GM19023 (cell line): Measurements from ENCODE around the gene TENM4.
"Not testable (repeated sequence)": the region's sequence is repeated elsewhere in the genome, so short reads cannot be mapped to it uniquely, and the experiment has no call there.

Source experiments
- ATAC-seq: cut with Tn5 transposase; IDR thresholded peaks from one replicate; pipeline ENCODE4 v1.9.1; 2021; ENCODE audit warnings: mild to moderate bottlenecking, moderate library complexity; ENCODE audit not compliant: unreplicated experiment

Gene TENM4

DNA sequence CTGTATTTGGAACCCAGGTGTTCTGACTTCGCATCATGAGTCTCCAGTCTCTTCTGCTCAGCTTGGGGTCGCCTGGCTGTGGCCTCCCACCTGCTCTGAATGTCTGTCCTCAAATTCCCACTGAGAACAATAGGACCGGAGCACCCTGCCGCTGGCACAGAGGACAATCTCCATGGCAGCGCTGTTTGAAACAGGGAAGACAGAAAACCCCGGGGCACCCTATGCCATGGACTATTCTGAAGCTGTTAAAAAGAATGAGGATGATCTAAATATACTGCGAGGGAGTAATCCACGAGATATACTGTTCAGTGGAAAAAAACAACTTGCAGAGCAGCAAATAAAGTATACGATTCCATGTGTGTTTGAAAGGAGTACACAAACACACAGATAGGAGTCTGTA, 450.6 kb downstream of the TENM4 start:
- ATAC-seq: no peak

DNA sequence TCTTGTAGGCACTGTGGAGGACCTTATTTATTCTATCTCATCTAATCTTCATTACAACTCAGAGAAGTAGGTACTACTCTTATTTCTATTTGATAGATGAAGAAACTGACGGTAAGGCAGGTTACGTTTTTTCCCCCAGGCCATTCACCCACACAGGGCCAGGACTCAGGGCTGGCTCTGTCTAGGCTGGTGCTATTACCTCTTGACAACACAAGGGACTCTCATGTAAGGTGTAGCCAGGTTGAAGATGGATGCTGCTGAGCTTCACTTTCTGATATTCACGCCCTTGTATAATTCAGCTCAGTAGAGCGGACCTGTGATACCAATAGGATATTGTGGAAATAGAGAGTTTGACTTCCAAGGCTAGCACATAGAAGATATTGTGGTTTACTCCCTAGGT, 453.1 kb downstream of the TENM4 start:
- ATAC-seq: no peak

DNA sequence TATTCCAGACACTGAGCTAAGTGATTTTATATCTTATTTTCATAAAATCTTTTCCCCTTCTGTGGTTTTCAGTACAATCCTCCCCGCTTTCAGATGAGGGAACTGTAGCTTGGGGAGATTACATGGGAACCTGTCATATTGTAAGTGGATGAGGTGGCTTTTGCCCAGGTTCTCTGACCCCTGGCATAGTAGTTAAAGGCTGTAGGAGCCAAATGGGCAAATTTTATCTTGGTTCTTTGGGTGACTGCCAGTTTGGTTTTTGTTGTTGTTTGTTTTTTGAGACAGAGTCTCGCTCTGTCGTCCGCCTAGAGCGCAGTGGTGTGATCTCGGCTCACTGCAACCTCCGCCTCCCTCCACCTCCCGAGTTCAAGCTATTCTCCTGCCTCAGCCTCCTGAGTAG, 454.5 kb downstream of the TENM4 start:
- no peak for ATAC-seq

DNA sequence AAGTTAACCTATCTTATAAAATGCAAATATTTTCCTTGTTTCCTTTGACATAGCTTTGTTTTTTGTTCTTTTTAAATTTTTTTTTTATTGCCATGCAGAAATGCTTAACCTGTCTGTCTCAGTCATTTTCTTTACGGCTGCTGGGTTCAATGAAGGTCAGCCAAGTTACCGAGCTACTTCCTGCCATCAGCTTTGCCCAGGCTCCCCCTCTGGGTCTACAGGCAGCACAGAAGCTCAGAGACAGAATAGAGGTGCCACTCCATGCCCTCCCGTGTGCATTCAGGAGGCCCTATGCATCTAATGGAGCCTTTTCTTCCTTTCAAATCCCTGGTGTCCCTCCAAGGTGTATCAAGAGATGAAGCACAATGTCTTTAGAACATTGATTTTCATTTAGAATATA, 455.2 kb downstream of the TENM4 start:
- ATAC-seq: no peak

DNA sequence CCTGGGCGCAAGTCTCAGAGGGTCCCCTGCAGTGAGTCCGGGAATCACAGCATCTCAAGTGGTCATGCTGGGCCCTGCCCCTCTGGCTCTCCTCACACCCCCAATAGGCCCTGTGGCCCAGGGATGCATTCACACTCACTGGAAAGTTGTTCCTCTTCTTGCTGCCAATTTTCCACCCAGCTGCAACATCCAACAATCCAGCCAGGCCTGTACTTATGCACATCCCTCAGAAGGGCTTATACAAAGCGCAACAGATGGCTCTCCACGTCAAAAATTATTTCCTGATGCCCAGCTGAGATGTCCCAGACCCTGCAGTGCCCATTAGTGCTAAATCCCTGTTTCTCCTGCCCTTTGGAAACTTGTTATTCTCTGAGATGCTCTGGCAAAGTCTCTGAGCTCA, 458.4 kb downstream of the TENM4 start:
- ATAC-seq: no peak

DNA sequence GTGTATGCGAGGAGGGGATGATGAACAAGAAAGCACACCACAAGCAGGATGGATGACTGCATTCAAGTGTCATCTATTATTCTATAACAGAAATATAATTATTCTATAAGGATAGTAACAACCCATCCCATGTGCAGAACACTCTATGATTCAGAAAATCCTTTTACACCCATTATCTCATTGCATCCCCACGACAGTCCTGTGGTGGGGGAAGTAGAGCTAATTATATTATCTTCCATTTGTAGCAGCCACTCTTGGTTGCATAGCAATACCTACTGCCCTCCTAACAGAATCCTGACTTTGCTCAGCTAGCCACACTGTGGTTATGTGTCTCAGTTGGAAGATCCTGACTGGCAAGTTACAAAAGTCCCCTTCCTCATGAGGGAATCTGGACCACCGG, 459.7 kb downstream of the TENM4 start:
- ATAC-seq: no peak

DNA sequence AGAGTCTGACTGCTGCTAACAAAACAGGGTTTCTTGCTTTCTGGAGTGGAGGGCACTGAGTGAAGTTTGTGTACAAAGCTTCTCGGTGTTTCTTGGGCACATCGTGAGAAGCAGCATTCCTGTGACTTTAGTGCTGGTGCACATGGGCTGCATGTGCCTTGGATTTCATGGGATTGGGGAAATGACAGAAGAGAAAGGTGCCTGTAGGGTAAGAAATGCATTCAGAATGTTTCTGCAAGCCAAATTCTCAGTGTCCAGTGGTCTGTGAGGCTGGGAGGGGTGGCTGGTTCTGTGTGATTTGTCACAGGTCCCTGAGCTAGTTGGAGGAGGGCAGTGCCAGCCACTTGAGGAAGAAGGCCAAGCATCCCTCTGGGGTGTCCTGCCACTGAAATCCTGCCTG, 462.0 kb downstream of the TENM4 start:
- no peak for ATAC-seq

DNA sequence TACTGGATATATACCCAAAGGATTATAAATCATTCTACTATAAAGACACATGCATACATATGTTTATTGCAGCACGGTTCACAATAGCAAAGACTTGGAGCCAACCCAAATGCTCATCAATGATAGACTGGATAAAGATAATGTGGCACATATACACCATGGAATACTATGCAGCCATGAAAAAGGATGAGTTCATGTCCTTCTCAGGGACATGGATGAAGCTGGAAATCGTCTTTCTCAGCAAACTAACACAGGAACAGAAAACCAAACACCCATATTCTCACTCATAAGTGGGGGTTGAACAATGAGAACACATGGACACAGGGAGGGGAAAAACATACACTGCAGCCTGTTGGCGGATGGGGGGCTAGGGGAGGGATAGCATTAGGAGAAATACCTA, 463.0 kb downstream of the TENM4 start:
- ATAC-seq: not testable (repeated sequence)

DNA sequence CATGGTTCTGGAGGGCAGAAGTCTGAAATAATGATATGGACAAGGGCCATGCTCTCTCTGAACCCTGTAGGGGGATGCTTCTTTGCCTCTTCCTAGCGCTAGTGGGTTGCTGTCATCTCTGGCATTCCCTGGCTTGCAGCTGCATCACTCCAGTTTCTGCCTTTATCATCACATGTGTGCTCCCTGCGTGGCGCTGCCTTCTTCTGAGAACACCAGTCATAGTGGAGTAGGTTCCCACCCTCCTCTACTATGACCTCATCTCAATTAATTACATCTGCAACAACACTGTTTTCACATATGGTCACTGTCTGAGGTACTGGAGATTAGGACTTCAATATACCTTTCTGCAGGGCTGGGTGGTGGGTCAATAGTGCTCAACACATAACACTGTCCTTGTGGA, 463.8 kb downstream of the TENM4 start:
- ATAC-seq: no peak

DNA sequence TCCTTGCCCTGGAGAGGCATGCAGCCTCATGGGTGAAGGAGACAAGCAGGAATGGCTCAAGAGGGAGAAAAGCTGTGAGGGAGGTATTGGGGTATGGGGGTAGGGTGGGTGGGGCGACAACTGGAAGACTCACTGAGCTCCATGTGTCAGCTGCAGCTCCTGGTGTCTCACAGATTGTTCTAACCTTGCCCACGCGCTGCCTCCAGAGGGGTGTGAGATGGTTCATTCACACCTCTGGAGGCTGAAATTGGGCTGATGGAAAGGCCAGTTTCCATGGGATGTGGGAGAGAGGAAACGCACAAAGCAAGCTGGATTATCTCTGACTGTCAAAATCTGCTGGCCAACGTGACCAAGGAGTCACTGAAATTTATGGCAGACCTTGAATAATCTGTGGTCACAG, 465.7 kb downstream of the TENM4 start:
- no peak for ATAC-seq

DNA sequence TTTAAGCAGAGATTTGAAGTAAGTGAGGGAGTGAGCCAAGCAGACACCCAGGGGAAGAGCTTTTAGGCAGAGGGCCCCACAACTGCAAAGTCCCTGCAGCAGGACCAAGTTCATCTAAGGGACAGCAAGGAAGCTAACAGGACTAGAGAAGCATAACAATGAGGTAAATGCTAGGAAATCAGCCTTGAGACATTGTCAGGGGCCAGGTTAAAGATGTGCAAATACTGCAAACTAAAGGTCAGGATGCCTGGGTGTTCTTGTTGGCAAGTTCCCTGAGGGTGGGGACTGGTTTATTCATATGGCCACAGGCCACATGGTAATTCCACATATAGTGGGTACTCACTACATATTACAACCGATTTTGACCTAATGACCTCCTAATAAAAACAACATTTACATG, 467.0 kb downstream of the TENM4 start:
- no peak for ATAC-seq

DNA sequence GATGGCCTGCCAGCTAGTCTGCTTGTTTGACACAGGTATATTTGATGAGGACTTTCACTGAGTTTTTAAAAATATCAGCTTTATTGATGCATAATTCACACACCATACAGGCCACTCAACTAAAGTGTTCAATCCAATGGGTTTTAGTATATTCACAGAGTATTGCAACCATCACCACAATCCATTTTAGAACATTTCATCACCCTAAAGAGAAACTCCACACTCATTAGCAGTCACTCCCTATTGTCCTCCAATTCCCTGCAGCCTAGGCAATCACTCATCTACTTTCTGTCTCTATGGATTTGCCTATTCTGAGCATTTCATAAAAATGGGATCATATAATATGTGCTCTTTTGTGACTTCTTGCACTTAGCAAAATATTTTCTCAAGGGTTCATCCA, 468.2 kb downstream of the TENM4 start:
- no peak for ATAC-seq

DNA sequence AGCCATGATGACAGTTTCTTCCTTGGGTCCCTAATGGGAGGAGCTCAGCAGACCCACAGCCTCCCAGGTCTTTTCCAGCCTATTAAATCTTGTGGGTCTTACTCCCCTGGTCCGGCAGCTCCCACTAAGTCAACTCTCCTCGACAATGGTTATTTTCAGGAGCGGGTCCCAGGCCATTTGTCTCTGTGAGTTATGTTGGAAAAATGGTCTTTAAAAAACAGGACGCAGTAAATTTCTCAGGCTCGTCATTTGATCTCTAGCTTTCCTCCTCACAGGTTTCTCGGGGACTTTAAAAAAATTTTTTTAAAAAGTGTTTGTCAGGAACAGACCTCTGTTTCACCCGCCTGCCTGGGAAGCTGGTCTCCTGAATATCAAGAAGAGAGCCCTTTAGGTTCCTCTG, 468.7 kb downstream of the TENM4 start:
- ATAC-seq: no peak

DNA sequence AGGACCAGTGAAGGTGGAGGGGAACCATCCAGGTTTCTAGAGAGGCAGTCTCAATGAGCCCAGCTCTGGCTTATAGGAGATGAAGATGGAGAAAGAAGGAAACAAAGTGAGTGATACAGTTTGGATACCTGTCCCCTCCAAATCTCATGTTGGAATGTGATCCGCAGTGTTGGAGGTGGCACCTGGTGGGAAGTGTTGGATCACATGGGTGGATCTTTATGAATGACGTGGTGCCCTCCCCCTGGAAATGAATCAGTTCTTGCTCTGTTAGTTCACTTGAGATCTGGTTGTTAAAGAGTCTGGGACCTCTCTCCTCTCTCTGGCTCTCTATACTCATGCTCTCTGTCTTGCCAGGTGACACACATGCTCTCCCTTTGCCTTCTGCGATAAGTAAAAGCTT, 473.0 kb downstream of the TENM4 start:
- no peak for ATAC-seq

DNA sequence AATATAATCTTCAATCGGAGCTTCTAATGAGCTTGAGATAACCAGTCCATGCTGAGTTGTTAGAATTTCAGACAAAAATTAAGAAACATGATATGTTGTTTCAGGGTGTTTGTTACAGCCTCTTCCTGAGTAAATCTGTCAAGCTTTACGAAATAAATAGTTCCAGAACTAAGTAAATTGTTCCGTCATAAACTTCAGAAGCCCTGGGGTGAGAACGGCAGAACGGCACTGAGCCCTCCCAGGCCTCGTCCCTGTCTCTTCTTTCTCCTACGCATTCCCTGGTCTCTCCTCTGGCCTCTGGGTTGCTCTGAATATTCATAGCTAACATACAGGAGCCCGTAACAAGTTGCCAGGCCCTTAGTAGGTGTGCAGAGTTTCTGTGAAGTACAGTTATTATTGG, 475.4 kb downstream of the TENM4 start:
- ATAC-seq: no peak

DNA sequence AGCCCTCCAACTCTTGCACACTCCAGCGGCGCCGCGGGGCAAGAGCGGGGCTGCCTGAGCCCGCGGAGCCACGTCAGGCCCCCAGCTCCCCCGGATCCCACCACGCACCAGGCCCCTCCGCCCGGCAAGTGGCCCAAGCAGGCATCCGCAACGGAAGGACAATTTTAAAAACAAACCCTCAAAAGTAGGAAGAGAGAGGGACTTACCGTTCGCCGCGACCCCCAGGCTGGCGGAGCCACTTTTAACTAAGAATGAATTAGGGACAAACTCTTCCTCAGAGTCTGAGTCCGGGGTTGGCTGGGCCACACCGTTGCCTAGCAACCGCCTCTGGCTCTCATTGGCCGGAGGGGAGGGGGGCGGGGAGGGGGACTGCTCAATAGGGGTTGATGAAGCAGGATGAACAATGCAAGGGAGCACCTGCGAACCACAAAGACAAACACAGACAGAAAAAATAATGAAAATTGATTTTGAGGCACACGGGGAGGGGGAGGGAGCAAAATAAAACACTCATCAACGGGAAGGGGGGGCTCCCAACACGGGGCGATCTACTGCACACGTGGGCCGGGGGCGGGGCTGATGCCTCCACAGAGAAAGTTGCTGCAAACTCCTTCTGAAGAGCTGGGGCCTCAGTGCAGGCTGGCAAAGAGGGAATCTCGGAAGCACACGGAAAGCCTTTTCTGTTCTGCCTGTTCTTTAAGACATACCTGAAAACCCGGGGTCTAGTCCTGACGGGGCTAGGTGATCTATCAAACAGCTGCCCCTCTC, 478.7 kb downstream of the TENM4 start:
- no peak for ATAC-seq

DNA sequence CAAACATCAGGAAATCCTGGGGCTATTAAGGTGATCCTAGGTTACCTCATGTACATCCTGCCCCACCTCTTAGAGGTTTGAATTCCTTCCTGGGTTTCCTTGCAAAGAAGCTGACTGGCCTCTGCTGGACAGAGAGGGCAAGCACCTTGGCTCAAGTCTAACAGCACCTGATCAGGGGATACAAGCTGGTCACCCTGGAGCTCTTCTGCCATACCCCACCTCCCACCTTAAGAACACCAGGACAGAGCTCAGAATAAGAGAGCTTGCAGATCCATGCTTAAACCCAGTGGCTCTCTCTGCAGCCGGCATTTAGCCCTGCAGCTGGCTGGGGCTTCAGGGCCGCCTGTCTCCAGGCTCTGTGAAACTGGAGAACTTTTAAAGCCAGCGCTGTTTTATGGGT, 479.6 kb downstream of the TENM4 start:
- ATAC-seq: no peak

DNA sequence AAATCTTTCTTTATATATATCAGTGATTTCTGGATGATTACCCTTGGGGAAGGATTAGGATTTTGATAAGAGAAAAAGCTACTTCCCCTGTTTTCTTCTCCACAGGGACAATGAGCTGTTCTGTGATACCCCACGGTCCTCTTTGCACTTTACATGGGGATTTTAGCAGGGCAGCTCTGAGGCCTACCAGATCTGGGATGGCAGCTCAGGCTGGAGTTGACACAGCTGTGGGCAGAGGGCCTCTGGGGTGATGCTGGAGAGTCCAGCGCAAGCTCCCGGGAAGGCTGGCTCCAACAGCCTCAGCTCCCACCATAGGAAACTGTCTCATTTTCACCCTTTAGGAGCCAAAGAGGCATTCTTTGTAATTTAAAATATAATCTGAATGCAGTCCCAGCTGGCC, 482.4 kb downstream of the TENM4 start:
- no peak for ATAC-seq

DNA sequence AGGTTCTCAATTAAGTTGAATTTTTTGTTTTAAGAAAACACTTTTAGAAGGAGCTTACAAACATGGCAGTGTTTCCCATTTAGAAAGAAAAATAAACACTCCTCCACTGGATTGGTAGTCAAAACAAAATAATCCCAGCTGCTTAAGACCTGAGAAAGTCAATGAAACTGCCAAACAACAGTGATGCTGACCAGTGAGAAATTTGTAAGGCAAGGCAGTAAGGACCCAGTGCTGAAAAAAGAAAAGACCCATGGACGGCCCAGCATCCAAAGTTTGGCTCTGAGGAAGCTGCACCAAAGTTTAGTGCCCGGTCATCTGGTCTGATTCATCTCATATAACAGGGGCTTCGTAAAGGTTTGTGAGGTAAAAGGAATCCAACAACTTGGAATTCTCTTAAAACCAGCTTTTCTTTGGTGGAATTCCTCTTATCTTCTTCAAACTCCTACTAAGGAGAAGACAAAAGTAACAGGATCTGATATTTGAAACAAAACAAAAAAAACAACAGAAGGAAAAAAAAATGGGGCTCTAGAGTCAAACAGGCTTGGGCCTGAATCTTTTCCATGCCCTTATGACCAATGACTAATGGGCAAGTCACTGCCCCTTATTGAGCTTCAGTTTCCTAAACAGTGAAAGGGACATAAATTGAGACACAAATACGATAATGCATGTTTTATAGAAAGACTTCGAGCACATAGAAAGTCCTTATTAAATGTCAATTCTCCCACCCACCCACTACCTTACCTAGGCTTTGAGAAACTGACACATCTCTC, 483.2 kb downstream of the TENM4 start:
- no peak for ATAC-seq

DNA sequence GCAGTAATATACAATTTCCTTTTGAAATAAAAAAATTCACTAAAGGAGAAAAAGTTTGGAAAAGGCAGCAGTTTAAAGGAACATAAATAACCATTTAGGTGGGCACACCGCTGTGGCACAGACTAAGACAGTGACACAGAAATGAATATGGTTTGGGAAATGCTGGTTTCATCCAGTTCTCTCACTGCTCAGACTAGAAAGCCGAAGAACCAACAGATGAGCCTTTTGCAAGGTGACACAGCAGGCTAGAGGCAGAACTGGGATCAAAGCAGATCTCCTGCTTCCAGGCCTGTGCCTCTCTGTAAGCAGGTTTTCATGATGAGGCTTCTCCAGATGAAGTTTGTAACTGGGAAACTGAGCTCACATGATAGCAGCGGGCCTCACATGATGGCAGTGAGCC, 486.1 kb downstream of the TENM4 start:
- ATAC-seq: no peak

DNA sequence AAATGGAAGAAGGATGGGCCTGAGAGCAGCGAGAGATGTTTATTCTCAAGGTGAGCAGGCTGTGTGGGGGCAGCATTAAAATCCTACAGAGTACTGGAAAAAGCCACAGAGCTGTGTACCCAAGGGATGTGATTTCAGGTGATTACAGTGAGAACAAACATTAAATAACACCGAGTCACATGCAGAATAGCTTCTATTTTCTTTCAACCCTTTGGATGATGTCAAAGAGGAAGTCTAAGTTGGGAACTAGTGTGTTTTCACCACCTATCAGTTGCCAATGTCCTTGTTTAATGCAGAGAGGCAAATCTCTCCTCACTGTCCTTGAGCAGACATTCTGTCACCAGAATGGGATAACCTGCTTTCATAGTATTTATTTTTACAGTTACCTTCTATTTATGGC, 486.6 kb downstream of the TENM4 start:
- no peak for ATAC-seq

DNA sequence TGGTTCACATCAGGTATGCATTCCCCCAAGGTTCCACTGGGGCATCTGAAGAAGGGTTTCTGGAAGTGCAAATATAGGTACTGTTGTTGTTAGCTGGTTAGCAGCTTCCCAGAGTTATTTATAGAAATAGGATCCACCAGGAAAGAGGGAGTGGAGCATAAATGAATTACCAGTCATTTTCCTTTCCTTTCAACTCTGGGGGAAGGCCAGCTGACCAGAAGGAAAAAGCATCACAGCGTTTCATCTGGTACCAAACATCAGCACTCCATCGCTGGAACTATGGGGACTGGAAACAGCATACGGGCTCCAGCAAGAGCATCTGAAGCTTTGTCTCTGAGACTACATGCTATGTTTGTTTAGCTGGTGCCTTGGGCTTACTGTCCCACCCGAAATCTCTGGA, 487.9 kb downstream of the TENM4 start:
- ATAC-seq: no peak

DNA sequence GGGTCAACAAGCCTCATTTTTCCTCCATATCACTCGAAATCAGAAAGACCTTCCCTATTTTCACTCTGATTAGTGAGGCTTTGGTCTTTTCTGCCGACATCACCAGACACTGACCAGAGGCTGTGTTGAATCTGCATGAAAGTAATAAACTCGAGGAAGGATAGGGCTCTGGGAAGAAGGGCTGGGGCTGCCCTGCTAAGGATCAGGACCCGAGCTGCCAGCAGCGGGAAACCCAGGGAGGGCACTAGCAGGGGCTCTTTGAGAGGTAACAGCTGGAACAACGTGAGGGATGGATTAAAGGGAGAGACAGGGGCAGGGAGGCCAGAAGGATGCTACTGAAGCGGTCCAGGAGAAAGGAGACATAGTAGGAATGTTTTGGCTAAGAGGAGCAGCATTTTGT, 488.7 kb downstream of the TENM4 start:
- ATAC-seq: no peak
